GM12878 (cell line): Measurements from ENCODE around the gene STEAP1B. TPM values are rescaled to one million over a fixed set of nuclear protein-coding genes. Genes with fewer than 3 reads are reported as not detected.

Experiments
- ATAC-seq: fragments of 200-7000 bp; cut with Tn5 transposase; 3 replicates; pipeline ENCODE4 v1.9.1; 2020; ENCODE audit warnings: mild to moderate bottlenecking, moderate library complexity
- BruUV-seq: library from RNA; stranded (reverse); fragments of 400-500 nt; replicated peaks from 2 replicates; lab custom pipeline; 2021; lab: Mats Ljungman, UMichigan
- CTCF ChIA-PET: fragments of 300-600 bp; sonication (Branson Sonifier 250); formaldehyde crosslinking; extraction: SDS; loops from one replicate; lab custom pipeline; 2021; ENCODE audit warnings: inconsistent platforms; lab: Yijun Ruan, JAX
- POLR2A ChIA-PET: fragments of 350-600 bp; formaldehyde crosslinking; extraction: SDS; loops from one replicate; lab custom pipeline; 2021; ENCODE audit warnings: inconsistent platforms; lab: Charles Lee
- RAD21 ChIA-PET: fragments of 300-600 bp; sonication (Branson Sonifier 250); formaldehyde crosslinking; loops from one replicate; lab custom pipeline; 2023; ENCODE audit warnings: antibody characterized with exemption; ENCODE audit not compliant: unreplicated experiment; lab: Charles Lee
- SMC1A ChIA-PET: fragments of 300-600 bp; sonication (Branson Sonifier 250); formaldehyde crosslinking; loops from one replicate; lab custom pipeline; 2023; ENCODE audit not compliant: unreplicated experiment, uncharacterized antibody; lab: Charles Lee
- DNase-seq: peaks from one replicate; pipeline ENCODE4 v3.0.0-alpha.2; 2011; ENCODE audit warnings: low read depth, low spot score
- FAIRE-seq: peaks from 3 replicates; lab custom pipeline; 2011; peaks lifted over from hg19 to GRCh38; lab: Jason Lieb, UNC
- H2AFZ ChIP-seq: 2 replicates; pipeline ENCODE4 v1.6.0; 2011; ENCODE audit warnings: low read depth, low read length, control low read depth; ENCODE audit not compliant: control insufficient read depth
- H3K27ac ChIP-seq: 2 replicates; pipeline ENCODE4 v1.5.1; 2011; ENCODE audit warnings: control low read depth; ENCODE audit not compliant: control insufficient read depth, insufficient read depth
- H3K27me3 ChIP-seq, 2 experiments: replicated peaks in 1 of 2; 2 replicates each; pipeline versions ENCODE4 v1.6.0 to v1.6.1; 2011; ENCODE audit warnings: low read length in 1 of 2; ENCODE audit not compliant: control insufficient read depth in 2 of 2, insufficient read depth in 2 of 2
- H3K36me3 ChIP-seq, 2 experiments: 2 replicates each; pipeline ENCODE4 v1.5.1; 2011; ENCODE audit warnings: low read length in 1 of 2; ENCODE audit not compliant: control insufficient read depth in 2 of 2, insufficient read depth in 2 of 2
- H3K4me1 ChIP-seq: 2 replicates; pipeline ENCODE4 v1.6.1; 2011; ENCODE audit warnings: mild to moderate bottlenecking, low read length, moderate library complexity, mixed read lengths; ENCODE audit not compliant: control insufficient read depth, insufficient read depth
- H3K4me2 ChIP-seq: 2 replicates; pipeline ENCODE4 v1.6.0; 2011; ENCODE audit warnings: control low read depth; ENCODE audit not compliant: control insufficient read depth, insufficient read depth
- H3K4me3 ChIP-seq: fragments of 200-600 bp; sonication (generic); 2 replicates; pipeline ENCODE4 v1.5.1; 2016
- H3K79me2 ChIP-seq: 2 replicates; pipeline ENCODE4 v1.6.0; 2011; ENCODE audit warnings: low read length; ENCODE audit not compliant: control insufficient read depth, insufficient read depth
- H3K9ac ChIP-seq: 2 replicates; pipeline ENCODE4 v1.8.0; 2011; ENCODE audit warnings: low read length, control low read depth, mixed read lengths; ENCODE audit not compliant: control insufficient read depth, insufficient read depth
- H3K9me3 ChIP-seq: replicated peaks from 3 replicates; pipeline ENCODE4 v1.5.1; 2011; ENCODE audit warnings: mild to moderate bottlenecking, low read length; ENCODE audit not compliant: control insufficient read depth, insufficient read depth
- H4K20me1 ChIP-seq: 2 replicates; pipeline ENCODE4 v1.6.0; 2011; ENCODE audit not compliant: control insufficient read depth, insufficient read depth
- EED ChIP-seq: sonication (generic); IDR thresholded peaks from 2 replicates; pipeline ENCODE4 v1.6.1; 2016; ENCODE audit warnings: antibody characterized with exemption, low read depth
- JUND ChIP-seq: IDR thresholded peaks from 2 replicates; pipeline ENCODE4 v1.6.1; 2012; ENCODE audit warnings: low read depth, mild to moderate bottlenecking, low read length, improper control_type of control experiment, moderate library complexity
- NFYB ChIP-seq: IDR thresholded peaks from 2 replicates; pipeline ENCODE4 v1.6.1; 2011; ENCODE audit warnings: low read depth, mild to moderate bottlenecking, low read length, improper control_type of control experiment, moderate library complexity; ENCODE audit not compliant: insufficient read depth
- NR2C1 ChIP-seq: fragments of 450-650 bp; IDR thresholded peaks from 2 replicates; pipeline ENCODE4 v1.6.1; 2017; ENCODE audit warnings: antibody characterized with exemption, mild to moderate bottlenecking, moderate library complexity
- PAX5 ChIP-seq: IDR thresholded peaks from 2 replicates; pipeline ENCODE4 v1.6.1; 2011; ENCODE audit warnings: low read depth, low read length, borderline replicate concordance
- STAT3 ChIP-seq: IDR thresholded peaks from 2 replicates; pipeline ENCODE4 v1.6.1; 2011; ENCODE audit warnings: low read depth, low read length, improper control_type of control experiment
- TBL1XR1 ChIP-seq: IDR thresholded peaks from 2 replicates; pipeline ENCODE4 v1.6.1; 2012; ENCODE audit warnings: low read depth, low read length, improper control_type of control experiment
- WGBS: methylation state at CpG from one replicate; pipeline ENCODE4 v1.1.6; 2016; ENCODE audit warnings: low lambda C conversion rate; ENCODE audit not compliant: insufficient replicate concordance, insufficient coverage; ENCODE audit errors: missing lambda C conversion rate; 5-methylcytosine and 5-hydroxymethylcytosine counted together
- in situ Hi-C: fragments of 300-500 bp; cut with MboI; formaldehyde crosslinking; loops from 9 replicates; pipeline ENCODE4 v1.14.3; 2018; ENCODE audit warnings: mixed read lengths
- intact Hi-C: fragments of 100-400 bp; cut with micrococcal nuclease; formaldehyde crosslinking; loops from one replicate; pipeline ENCODE4 v1.14.2; 2022; ENCODE audit not compliant: unreplicated experiment
- polyA plus RNA-seq, 11 experiments: library from polyadenylated mRNA; depleted of rRNA in 4 of 11; unstranded in 6 of 11; stranded (reverse) in 5 of 11; fragments of >200 nt; fragmentation: Nextera tagmentation in 4 of 11; fragmentation: Illumina TruSeq in 1 of 11; extraction: Ambion mirVana in 4 of 11; extraction: Trizol in 1 of 11; gene quantifications; 1 replicate in 1 of 11; 2 replicates in 10 of 11; pipeline versions ENCODE4 v1.2.1 to v1.2.3, GENCODE V29; 2011 to 2016; ENCODE audit warnings: inconsistent platforms in 2 of 11, missing spikeins in 2 of 11, low read depth in 1 of 11
- total RNA-seq, 4 experiments: library from RNA; depleted of rRNA in 3 of 4; stranded (reverse); fragments of >200 nt in 3 of 4; fragmentation: Illumina TruSeq in 1 of 4; extraction: Trizol in 1 of 4; gene quantifications; 2 replicates each; pipeline versions ENCODE4 v1.2.1 to v1.2.3, GENCODE V29; 2013 to 2021
- TF ChIP-seq, protein P1 (sequence below): IDR thresholded peaks from 2 replicates; pipeline ENCODE4 v1.6.1; 2012; ENCODE audit warnings: improper control_type of control experiment, low read depth, low read length; ENCODE audit not compliant: insufficient replicate concordance
- TF ChIP-seq, protein P2 (sequence below): fragments of 450-650 bp; conservative IDR thresholded peaks from 2 replicates; pipeline ENCODE4 v1.6.1; 2017; ENCODE audit warnings: mild to moderate bottlenecking, moderate library complexity

STEAP1B gene
- total and polyA plus RNA-seq, 10 of the 15 experiments (the other 5 are each of a cell fraction or from before 2014, with no cell fraction given): 0.14 TPM; not detected in 9

DNA sequence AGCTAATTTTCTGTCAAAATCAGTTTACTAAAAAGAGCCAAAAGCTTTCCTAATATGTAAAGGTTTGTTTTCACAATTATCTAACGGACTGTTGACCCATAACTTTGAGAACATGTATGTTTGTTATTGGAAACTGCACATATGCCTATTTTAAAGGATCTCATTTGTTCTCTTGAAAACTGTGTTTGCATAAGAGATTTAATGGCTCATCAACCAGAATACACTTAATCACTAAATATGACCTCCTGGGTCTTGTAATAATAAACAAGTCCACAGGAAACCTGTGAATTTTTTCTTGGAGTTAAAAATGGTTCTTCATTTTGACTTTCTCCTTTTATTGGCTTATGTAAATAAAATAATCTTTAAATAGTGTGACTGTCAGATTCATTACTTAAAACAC, 48.3 kb upstream of the STEAP1B start:
- intact Hi-C loops (no loop called here), in situ Hi-C loops (no loop called here)
- Histone ChIP-seq H3K9me3 (no peaks in the 10 kb centered on the region), H2AFZ (no peak overlapping the region), H3K36me3 (no peaks in the 10 kb centered on the region), H3K4me3 (no peak overlapping the region), H3K27ac (no peak overlapping the region), H3K79me2 (no peaks in the 10 kb centered on the region), H4K20me1 (no peaks in the 10 kb centered on the region), H3K27me3 (peaks cover 10 to 21% of the 10 kb centered on the region in 2 experiments), H3K4me2 (no peak overlapping the region), H3K4me1 (peaks cover 23% of the 10 kb centered on the region), H3K9ac (no peak overlapping the region)
- TF ChIP-seq NFYB: no peak
- no peak for TF ChIP-seq STAT3
- FAIRE-seq: no peak
- ChIA-PET POLR2A (no interaction called here), RAD21 (no interaction called here), CTCF (interaction anchor here (0.6 to 1.3 kb wide), 5 partner anchors 10 to 631 kb away, joined by 3 to 5 read pairs (median 3); no protein-coding TSS in a partner anchor), SMC1A (interaction anchor here (1.0 kb wide), 1 partner anchor 184 kb away, joined by 3 read pairs; no protein-coding TSS in a partner anchor)
- 36% methylated on average over 1 of the region's 1 CpG for WGBS
- no peak for DNase-seq
- BruUV-seq: no TSS peak
- ATAC-seq: no peak

DNA sequence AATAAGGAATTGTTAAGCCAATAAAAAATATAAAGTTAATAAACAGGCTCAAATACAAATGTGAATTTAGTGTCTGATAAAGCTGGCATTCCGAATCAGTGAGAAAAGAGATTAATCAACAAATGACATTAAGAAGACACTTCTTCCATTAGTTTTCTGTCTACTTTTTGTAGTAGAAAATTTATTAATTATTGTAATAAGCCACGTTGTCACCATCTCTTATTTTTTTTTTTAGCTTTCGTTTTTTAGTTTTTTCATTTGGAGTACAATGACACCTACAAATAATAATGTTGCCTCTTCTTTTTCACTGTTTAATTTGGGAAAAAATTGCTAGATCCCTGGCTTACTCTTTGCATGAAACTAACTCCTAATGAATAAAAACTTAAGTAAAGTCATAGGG, 46.8 kb upstream of the STEAP1B start:
- CTCF ChIA-PET: interaction anchor here (0.9 to 1.0 kb wide), 2 partner anchors 13 to 237 kb away, joined by 3 to 6 read pairs; no protein-coding TSS in a partner anchor
- TF ChIP-seq TBL1XR1 (no peak), PAX5 (no peak), JUND (no peak), NR2C1 (no peak), EED (no peak)
- TF ChIP-seq, protein P1, sequence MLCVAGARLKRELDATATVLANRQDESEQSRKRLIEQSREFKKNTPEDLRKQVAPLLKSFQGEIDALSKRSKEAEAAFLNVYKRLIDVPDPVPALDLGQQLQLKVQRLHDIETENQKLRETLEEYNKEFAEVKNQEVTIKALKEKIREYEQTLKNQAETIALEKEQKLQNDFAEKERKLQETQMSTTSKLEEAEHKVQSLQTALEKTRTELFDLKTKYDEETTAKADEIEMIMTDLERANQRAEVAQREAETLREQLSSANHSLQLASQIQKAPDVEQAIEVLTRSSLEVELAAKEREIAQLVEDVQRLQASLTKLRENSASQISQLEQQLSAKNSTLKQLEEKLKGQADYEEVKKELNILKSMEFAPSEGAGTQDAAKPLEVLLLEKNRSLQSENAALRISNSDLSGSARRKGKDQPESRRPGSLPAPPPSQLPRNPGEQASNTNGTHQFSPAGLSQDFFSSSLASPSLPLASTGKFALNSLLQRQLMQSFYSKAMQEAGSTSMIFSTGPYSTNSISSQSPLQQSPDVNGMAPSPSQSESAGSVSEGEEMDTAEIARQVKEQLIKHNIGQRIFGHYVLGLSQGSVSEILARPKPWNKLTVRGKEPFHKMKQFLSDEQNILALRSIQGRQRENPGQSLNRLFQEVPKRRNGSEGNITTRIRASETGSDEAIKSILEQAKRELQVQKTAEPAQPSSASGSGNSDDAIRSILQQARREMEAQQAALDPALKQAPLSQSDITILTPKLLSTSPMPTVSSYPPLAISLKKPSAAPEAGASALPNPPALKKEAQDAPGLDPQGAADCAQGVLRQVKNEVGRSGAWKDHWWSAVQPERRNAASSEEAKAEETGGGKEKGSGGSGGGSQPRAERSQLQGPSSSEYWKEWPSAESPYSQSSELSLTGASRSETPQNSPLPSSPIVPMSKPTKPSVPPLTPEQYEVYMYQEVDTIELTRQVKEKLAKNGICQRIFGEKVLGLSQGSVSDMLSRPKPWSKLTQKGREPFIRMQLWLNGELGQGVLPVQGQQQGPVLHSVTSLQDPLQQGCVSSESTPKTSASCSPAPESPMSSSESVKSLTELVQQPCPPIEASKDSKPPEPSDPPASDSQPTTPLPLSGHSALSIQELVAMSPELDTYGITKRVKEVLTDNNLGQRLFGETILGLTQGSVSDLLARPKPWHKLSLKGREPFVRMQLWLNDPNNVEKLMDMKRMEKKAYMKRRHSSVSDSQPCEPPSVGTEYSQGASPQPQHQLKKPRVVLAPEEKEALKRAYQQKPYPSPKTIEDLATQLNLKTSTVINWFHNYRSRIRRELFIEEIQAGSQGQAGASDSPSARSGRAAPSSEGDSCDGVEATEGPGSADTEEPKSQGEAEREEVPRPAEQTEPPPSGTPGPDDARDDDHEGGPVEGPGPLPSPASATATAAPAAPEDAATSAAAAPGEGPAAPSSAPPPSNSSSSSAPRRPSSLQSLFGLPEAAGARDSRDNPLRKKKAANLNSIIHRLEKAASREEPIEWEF: no peak
- TF ChIP-seq, protein P2, sequence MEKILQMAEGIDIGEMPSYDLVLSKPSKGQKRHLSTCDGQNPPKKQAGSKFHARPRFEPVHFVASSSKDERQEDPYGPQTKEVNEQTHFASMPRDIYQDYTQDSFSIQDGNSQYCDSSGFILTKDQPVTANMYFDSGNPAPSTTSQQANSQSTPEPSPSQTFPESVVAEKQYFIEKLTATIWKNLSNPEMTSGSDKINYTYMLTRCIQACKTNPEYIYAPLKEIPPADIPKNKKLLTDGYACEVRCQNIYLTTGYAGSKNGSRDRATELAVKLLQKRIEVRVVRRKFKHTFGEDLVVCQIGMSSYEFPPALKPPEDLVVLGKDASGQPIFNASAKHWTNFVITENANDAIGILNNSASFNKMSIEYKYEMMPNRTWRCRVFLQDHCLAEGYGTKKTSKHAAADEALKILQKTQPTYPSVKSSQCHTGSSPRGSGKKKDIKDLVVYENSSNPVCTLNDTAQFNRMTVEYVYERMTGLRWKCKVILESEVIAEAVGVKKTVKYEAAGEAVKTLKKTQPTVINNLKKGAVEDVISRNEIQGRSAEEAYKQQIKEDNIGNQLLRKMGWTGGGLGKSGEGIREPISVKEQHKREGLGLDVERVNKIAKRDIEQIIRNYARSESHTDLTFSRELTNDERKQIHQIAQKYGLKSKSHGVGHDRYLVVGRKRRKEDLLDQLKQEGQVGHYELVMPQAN: no peak

More for the DNA sequence above, 46.8 kb upstream of the STEAP1B start:
- FAIRE-seq: no peak
- H3K27ac ChIP-seq: no peak overlapping the region
- 7% methylated on average over 3 of the region's 3 CpGs for WGBS
- no peak overlapping the region for H3K4me3 ChIP-seq
- H3K4me1 ChIP-seq: peaks cover 14% of the 10 kb centered on the region
- no TSS peak for BruUV-seq
- ChIA-PET SMC1A (no interaction called here), POLR2A (no interaction called here), RAD21 (no interaction called here)
- H3K9me3 ChIP-seq: no peaks in the 10 kb centered on the region
- H3K79me2 ChIP-seq: no peaks in the 10 kb centered on the region
- H2AFZ ChIP-seq: no peak overlapping the region
- H3K9ac ChIP-seq: no peak overlapping the region
- H3K36me3 ChIP-seq: no peaks in the 10 kb centered on the region
- in situ Hi-C loops: no loop called here
- intact Hi-C loops: no loop called here
- H3K27me3 ChIP-seq: peaks cover 10 to 21% of the 10 kb centered on the region in 2 experiments
- H4K20me1 ChIP-seq: no peaks in the 10 kb centered on the region
- no peak for ATAC-seq
- H3K4me2 ChIP-seq: no peak overlapping the region
- no peak for DNase-seq
